Nucleus accumbens (tissue), 56 donors: ENCODE data around the gene TRAF2.

ENCODE experiments used
- DNase-seq, 56 donors: peaks; one replicate each; lab custom pipeline; 2025; lab: John Stamatoyannopoulos, UW

TRAF2 gene

GRCh38 chr9:136930014-136930413 is 43.7 kb downstream of the TRAF2 start:
- DNase-seq = no peak

- no peak for DNase-seq
Measured at GRCh38 chr9:136931611-136932130, 45.4 kb downstream of the TRAF2 start.

GRCh38 chr9:136934277-136934676 is 48.0 kb downstream of the TRAF2 start:
- DNase-seq = no peak

GRCh38 chr9:136935651-136936050 is 49.3 kb downstream of the TRAF2 start:
- no peak for DNase-seq

- DNase-seq = no peak
Measured at GRCh38 chr9:136936645-136937170, 50.4 kb downstream of the TRAF2 start.

GRCh38 chr9:136937186-136938001 is 51.1 kb downstream of the TRAF2 start:
- DNase-seq = no peak

- no peak for DNase-seq
Measured at GRCh38 chr9:136939431-136939995, 53.2 kb downstream of the TRAF2 start.

- DNase-seq = peak in 49 of 56 donors; percentile 18 to 93 (median 72)
Measured at GRCh38 chr9:136939996-136940525, 53.7 kb downstream of the TRAF2 start.

GRCh38 chr9:136940526-136941230 is 54.4 kb downstream of the TRAF2 start:
- DNase-seq = no peak

GRCh38 chr9:136941231-136942111 is 55.2 kb downstream of the TRAF2 start:
- no peak for DNase-seq

GRCh38 chr9:136942112-136942880 is 56.0 kb downstream of the TRAF2 start:
- DNase-seq = no peak

- no peak for DNase-seq
Measured at GRCh38 chr9:136942881-136943230, 56.5 kb downstream of the TRAF2 start.

GRCh38 chr9:136943291-136944211 is 57.2 kb downstream of the TRAF2 start:
- peak in 2 of 56 donors; percentile 36 for DNase-seq

GRCh38 chr9:136944212-136944518 is 57.8 kb downstream of the TRAF2 start:
- DNase-seq = peak in 5 of 56 donors; percentile 35 to 71 (median 62)

GRCh38 chr9:136944519-136945332 is 58.4 kb downstream of the TRAF2 start, which contains the start of the genes C8G and FBXW5:
C8G (plus strand) TSS chr9:136945243; CDS start chr9:136945321, 78 bp downstream.
FBXW5 (minus strand) TSS chr9:136944738; CDS start chr9:136944083, 655 bp downstream.
- DNase-seq = peak; percentile 33 to 96 (median 87)

- DNase-seq = no peak
Measured at GRCh38 chr9:136945333-136946227, 59.3 kb downstream of the TRAF2 start.
